ENCODE measurements around the gene IFNAR1.

Gene IFNAR1

GRCh38 chr21:33339135-33339534 lies 14.4 kb downstream of the IFNAR1 start:
- Mint-ChIP-seq H3K4me1 (no peaks in the 10 kb centered on the region), H3K27ac (no peak overlapping the region), H3K4me3 (no peak overlapping the region), H3K9me3 (peaks cover 1% of the 10 kb centered on the region), H3K27me3 (ENCODE audit: low read depth) (no peaks in the 10 kb centered on the region), H3K36me3 (ENCODE audit: low read depth) (peaks cover 58% of the 10 kb centered on the region)
- no peak for TF ChIP-seq CTCF (IDR thresholded peaks at IDR 0.05; ENCODE audit: unreplicated experiment in 3 of 3)

GRCh38 chr21:33339918-33340317 lies 15.1 kb downstream of the IFNAR1 start:
- Mint-ChIP-seq H3K36me3 (ENCODE audit: low read depth) (peaks cover 52% of the 10 kb centered on the region), H3K4me3 (no peak overlapping the region), H3K27ac (no peak overlapping the region), H3K27me3 (ENCODE audit: low read depth) (no peaks in the 10 kb centered on the region), H3K9me3 (no peaks in the 10 kb centered on the region), H3K4me1 (no peaks in the 10 kb centered on the region)
- TF ChIP-seq CTCF (IDR thresholded peaks at IDR 0.05; ENCODE audit: unreplicated experiment in 3 of 3) = no peak

- Mint-ChIP-seq H3K9me3 (no peaks in the 10 kb centered on the region), H3K4me1 (no peaks in the 10 kb centered on the region), H3K27ac (peak overlapping the region in 1 of 3 experiments; percentile 3), H3K36me3 (ENCODE audit: low read depth) (peaks cover 67% of the 10 kb centered on the region), H3K27me3 (ENCODE audit: low read depth) (no peaks in the 10 kb centered on the region), H3K4me3 (no peak overlapping the region)
- no peak for TF ChIP-seq CTCF (IDR thresholded peaks at IDR 0.05; ENCODE audit: unreplicated experiment in 3 of 3)
Measured at GRCh38 chr21:33345751-33346238, 21.0 kb downstream of the IFNAR1 start.

- no peak overlapping the region for H3K4me3 Mint-ChIP-seq
- H3K27me3 Mint-ChIP-seq (ENCODE audit: low read depth) = no peaks in the 10 kb centered on the region
- H3K36me3 Mint-ChIP-seq (ENCODE audit: low read depth) = peaks cover 58% of the 10 kb centered on the region
- H3K27ac Mint-ChIP-seq = no peak overlapping the region
- no peak for TF ChIP-seq CTCF (IDR thresholded peaks at IDR 0.05; ENCODE audit: unreplicated experiment in 3 of 3)
- no peaks in the 10 kb centered on the region for H3K9me3 Mint-ChIP-seq
- no peaks in the 10 kb centered on the region for H3K4me1 Mint-ChIP-seq
Measured at GRCh38 chr21:33348706-33349105, 23.9 kb downstream of the IFNAR1 start.

GRCh38 chr21:33350676-33351075 lies 25.9 kb downstream of the IFNAR1 start:
- Mint-ChIP-seq H3K4me3 (no peak overlapping the region), H3K9me3 (no peaks in the 10 kb centered on the region), H3K4me1 (no peaks in the 10 kb centered on the region), H3K27me3 (ENCODE audit: low read depth) (no peaks in the 10 kb centered on the region), H3K27ac (no peak overlapping the region), H3K36me3 (ENCODE audit: low read depth) (peaks cover 59% of the 10 kb centered on the region)
- no peak for TF ChIP-seq CTCF (IDR thresholded peaks at IDR 0.05; ENCODE audit: unreplicated experiment in 3 of 3)

- H3K4me1 Mint-ChIP-seq = peaks cover 12% of the 10 kb centered on the region
- H3K27ac Mint-ChIP-seq = no peak overlapping the region
- H3K27me3 Mint-ChIP-seq (ENCODE audit: low read depth) = no peaks in the 10 kb centered on the region
- peaks cover 45% of the 10 kb centered on the region for H3K36me3 Mint-ChIP-seq (ENCODE audit: low read depth)
- TF ChIP-seq CTCF (IDR thresholded peaks at IDR 0.05; ENCODE audit: unreplicated experiment in 3 of 3) = no peak
- no peak overlapping the region for H3K4me3 Mint-ChIP-seq
- H3K9me3 Mint-ChIP-seq = no peaks in the 10 kb centered on the region
Measured at GRCh38 chr21:33355355-33355754, 30.6 kb downstream of the IFNAR1 start.
